Measurements from ENCODE around the gene MARF1.

Gene MARF1

GRCh38 chr16:15642557-15643047 lies 352 bp downstream of the MARF1 start:
- TF ChIP-seq POLR2A (IDR thresholded peaks at IDR 0.05; ENCODE audit: extremely low read depth, insufficient read length) (no peak), CTCF (IDR thresholded peaks at IDR 0.05; ENCODE audit: low read depth, low read length) (peak; percentile 26)
- DNase-seq (ENCODE audit: low read depth) = peak; percentile 90
- peak overlapping the region; percentile 93 for H3K4me3 ChIP-seq (ENCODE audit: low read depth, low read length)

GRCh38 chr16:15641753-15642556 lies 999 bp downstream of the MARF1 start:
- peak overlapping the region; percentile 93 for H3K4me3 ChIP-seq (ENCODE audit: low read depth, low read length)
- DNase-seq (ENCODE audit: low read depth) = peak; percentile 4
- TF ChIP-seq MAX (IDR thresholded peaks at IDR 0.05; ENCODE audit: low read depth, low read length) (no peak), MYC (IDR thresholded peaks at IDR 0.05; ENCODE audit: low read depth, low read length) (no peak), POLR2A (IDR thresholded peaks at IDR 0.05; ENCODE audit: extremely low read depth, insufficient read length) (no peak), CTCF (IDR thresholded peaks at IDR 0.05; ENCODE audit: low read depth, low read length) (no peak)

GRCh38 chr16:15640966-15641365 lies 2.0 kb downstream of the MARF1 start:
- DNase-seq (ENCODE audit: low read depth) = no peak
- no peak for TF ChIP-seq CTCF (IDR thresholded peaks at IDR 0.05; ENCODE audit: low read depth, low read length)
- H3K4me3 ChIP-seq (ENCODE audit: low read depth, low read length) = peak overlapping the region; percentile 93

- H3K4me3 ChIP-seq (ENCODE audit: low read depth, low read length) = no peak overlapping the region
- no peak for TF ChIP-seq MAX (IDR thresholded peaks at IDR 0.05; ENCODE audit: low read depth, low read length)
- no peak for TF ChIP-seq MYC (IDR thresholded peaks at IDR 0.05; ENCODE audit: low read depth, low read length)
- no peak for TF ChIP-seq CTCF (IDR thresholded peaks at IDR 0.05; ENCODE audit: low read depth, low read length)
- TF ChIP-seq POLR2A (IDR thresholded peaks at IDR 0.05; ENCODE audit: extremely low read depth, insufficient read length) = no peak
- no peak for DNase-seq (ENCODE audit: low read depth)
Observed at GRCh38 chr16:15639061-15639568, 3.8 kb downstream of the MARF1 start.

- TF ChIP-seq POLR2A (IDR thresholded peaks at IDR 0.05; ENCODE audit: extremely low read depth, insufficient read length) (no peak), CTCF (IDR thresholded peaks at IDR 0.05; ENCODE audit: low read depth, low read length) (no peak), MAX (IDR thresholded peaks at IDR 0.05; ENCODE audit: low read depth, low read length) (no peak), MYC (IDR thresholded peaks at IDR 0.05; ENCODE audit: low read depth, low read length) (no peak)
- DNase-seq (ENCODE audit: low read depth) = no peak
- no peak overlapping the region for H3K4me3 ChIP-seq (ENCODE audit: low read depth, low read length)
Observed at GRCh38 chr16:15636392-15636873, 6.5 kb downstream of the MARF1 start.
